Panc1 (cell line): Measurements from ENCODE around the gene WFS1. TPM values are rescaled to one million over a fixed set of nuclear protein-coding genes. Genes with fewer than 3 reads are reported as not detected.

Experiments
- ATAC-seq: fragments of 200-7000 bp; cut with Tn5 transposase; 2 replicates; pipeline ENCODE4 v1.9.1; 2020; ENCODE audit warnings: mild to moderate bottlenecking, moderate library complexity
- BruUV-seq: library from RNA; stranded (reverse); fragments of 400-500 nt; replicated peaks from 2 replicates; lab custom pipeline; 2021; lab: Mats Ljungman, UMichigan
- CTCF ChIA-PET: fragments of 300-600 bp; sonication (Branson Sonifier 250); formaldehyde crosslinking; loops from one replicate; lab custom pipeline; 2022; ENCODE audit warnings: antibody characterized with exemption; lab: Charles Lee
- POLR2A ChIA-PET: fragments of 300-600 bp; sonication (Branson Sonifier 250); formaldehyde crosslinking; loops from one replicate; lab custom pipeline; 2022; ENCODE audit warnings: antibody characterized with exemption; lab: Charles Lee
- DNase-seq: peaks from one replicate; pipeline ENCODE4 v3.0.0-alpha.2; 2010; ENCODE audit warnings: low read depth, low spot score
- H3K27ac ChIP-seq: 2 replicates; pipeline ENCODE4 v1.5.1; 2011; ENCODE audit warnings: mild to moderate bottlenecking, low read length, inconsistent platforms
- H3K27me3 ChIP-seq: fragments of 200-500 bp; sonication (Bioruptor generic); 2 replicates; pipeline ENCODE4 v1.6.0; 2014; ENCODE audit warnings: low read length, inconsistent platforms; ENCODE audit not compliant: control insufficient read depth, insufficient read depth
- H3K36me3 ChIP-seq: fragments of 200-500 bp; sonication (Bioruptor generic); 2 replicates; pipeline ENCODE4 v1.5.1; 2014; ENCODE audit warnings: inconsistent platforms, mild to moderate bottlenecking, low read length, moderate library complexity; ENCODE audit not compliant: control insufficient read depth, insufficient read depth
- H3K4me1 ChIP-seq: 2 replicates; pipeline ENCODE4 v1.5.1; 2011; ENCODE audit warnings: inconsistent platforms, mild to moderate bottlenecking, low read length, moderate library complexity; ENCODE audit not compliant: control insufficient read depth, insufficient read depth
- H3K4me3 ChIP-seq, 2 experiments: 2 replicates each; pipeline ENCODE4 v1.5.1; 2011 to 2012; ENCODE audit warnings: low read depth in 2 of 2, low read length in 2 of 2, mild to moderate bottlenecking in 2 of 2, inconsistent platforms in 1 of 2, moderate library complexity in 1 of 2
- H3K9me3 ChIP-seq: fragments of 200-500 bp; sonication (Bioruptor generic); 2 replicates; pipeline ENCODE4 v1.5.1; 2014; ENCODE audit warnings: low read depth, mild to moderate bottlenecking, inconsistent platforms, low read length, moderate library complexity; ENCODE audit not compliant: control insufficient read depth, insufficient read depth
- POLR2AphosphoS5 ChIP-seq: IDR thresholded peaks from 2 replicates; pipeline ENCODE4 v1.6.1; 2012; ENCODE audit warnings: mild to moderate bottlenecking, low read depth, low read length, moderate library complexity
- SIN3A ChIP-seq: IDR thresholded peaks from 2 replicates; pipeline ENCODE4 v1.6.1; 2012; ENCODE audit warnings: low read depth, mild to moderate bottlenecking, low read length, moderate library complexity, borderline replicate concordance; ENCODE audit not compliant: insufficient read depth
- TCF7L2 ChIP-seq: IDR thresholded peaks from 2 replicates; pipeline ENCODE4 v1.6.1; 2011; ENCODE audit warnings: mild to moderate bottlenecking, low read depth, low read length, inconsistent platforms
- in situ Hi-C: cut with HindIII; loops from 2 replicates; pipeline ENCODE4 v1.10.0; 2016; ENCODE audit warnings: low sequenced_read_pairs, low pct_unique_long_range_greater_than_20kb
- intact Hi-C: fragments of 100-400 bp; cut with micrococcal nuclease; formaldehyde crosslinking; loops from one replicate; pipeline ENCODE4 v1.10.0; 2022; ENCODE audit not compliant: unreplicated experiment
- total RNA-seq: library from RNA; stranded (reverse); gene quantifications from one replicate; pipeline ENCODE4 v1.2.1, GENCODE V29; 2021; ENCODE audit not compliant: unreplicated experiment
- TF ChIP-seq, protein P1 (sequence below), 2 experiments: IDR thresholded peaks; 2 replicates each; pipeline ENCODE4 v1.6.1; 2011 to 2012; ENCODE audit warnings: low read depth in 2 of 2, control low read depth in 1 of 2, low read length in 1 of 2, mild to moderate bottlenecking in 1 of 2, moderate library complexity in 1 of 2; ENCODE audit not compliant: insufficient read depth in 1 of 2
- TF ChIP-seq, protein P2 (sequence below): fragments of 450-650 bp; IDR thresholded peaks from 2 replicates; pipeline ENCODE4 v1.5.1; 2017; ENCODE audit warnings: mild to moderate bottlenecking

WFS1 gene
- total RNA-seq, 1 experiment from 2014 or later = 67.5 TPM

DNA sequence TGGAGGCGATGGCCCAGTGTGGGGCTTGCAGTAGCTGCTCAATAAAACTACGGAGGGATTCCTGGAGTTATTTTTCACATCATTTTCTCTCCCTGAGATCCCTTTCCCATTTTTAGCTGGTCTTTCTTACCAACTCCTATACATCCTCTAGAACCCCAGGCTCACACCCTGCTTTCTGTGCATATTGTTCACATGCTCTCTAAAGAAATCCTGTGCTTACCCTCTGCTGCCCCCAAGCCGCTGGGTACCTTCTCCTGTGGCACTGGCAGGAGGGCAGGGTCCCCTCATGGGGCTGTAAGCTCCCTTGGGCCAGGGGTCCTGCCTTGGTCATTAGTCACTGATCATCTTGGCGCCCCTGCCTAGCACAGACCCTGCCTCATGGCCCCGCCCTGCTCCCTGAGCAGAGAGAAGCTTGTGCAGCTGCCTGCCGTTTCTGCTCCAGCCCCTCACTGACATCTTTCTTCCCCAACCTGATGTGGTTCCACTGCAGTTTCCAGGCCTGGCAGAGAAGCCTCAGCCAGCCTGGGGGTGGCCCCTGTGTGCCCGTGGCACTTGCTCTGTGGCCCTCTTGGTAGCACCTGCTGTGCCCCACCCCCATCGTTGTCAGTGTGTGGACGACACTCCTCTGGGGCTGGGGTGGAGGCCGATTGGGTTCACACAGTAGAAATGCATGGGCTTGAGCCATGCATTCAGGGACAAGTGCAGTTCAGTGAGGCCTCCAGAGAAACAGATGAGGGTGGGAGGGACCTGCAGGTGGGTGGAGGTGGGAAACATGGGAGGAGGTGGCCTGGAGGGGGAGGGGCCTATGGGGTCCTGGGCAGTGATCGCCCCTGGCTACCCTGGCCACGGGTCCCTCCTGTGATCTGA is 69.5 kb downstream of the WFS1 start:
- Histone ChIP-seq H3K36me3 (no peaks in the 10 kb centered on the region), H3K4me1 (peaks cover 23% of the 10 kb centered on the region), H3K4me3 (no peak overlapping the region), H3K27ac (no peak overlapping the region), H3K9me3 (no peaks in the 10 kb centered on the region), H3K27me3 (no peaks in the 10 kb centered on the region)
- intact Hi-C loops = no loop called here
- POLR2A ChIA-PET = no interaction called here
- TF ChIP-seq TCF7L2 (no peak), POLR2AphosphoS5 (no peak), SIN3A (no peak)
- TF ChIP-seq, protein P1, sequence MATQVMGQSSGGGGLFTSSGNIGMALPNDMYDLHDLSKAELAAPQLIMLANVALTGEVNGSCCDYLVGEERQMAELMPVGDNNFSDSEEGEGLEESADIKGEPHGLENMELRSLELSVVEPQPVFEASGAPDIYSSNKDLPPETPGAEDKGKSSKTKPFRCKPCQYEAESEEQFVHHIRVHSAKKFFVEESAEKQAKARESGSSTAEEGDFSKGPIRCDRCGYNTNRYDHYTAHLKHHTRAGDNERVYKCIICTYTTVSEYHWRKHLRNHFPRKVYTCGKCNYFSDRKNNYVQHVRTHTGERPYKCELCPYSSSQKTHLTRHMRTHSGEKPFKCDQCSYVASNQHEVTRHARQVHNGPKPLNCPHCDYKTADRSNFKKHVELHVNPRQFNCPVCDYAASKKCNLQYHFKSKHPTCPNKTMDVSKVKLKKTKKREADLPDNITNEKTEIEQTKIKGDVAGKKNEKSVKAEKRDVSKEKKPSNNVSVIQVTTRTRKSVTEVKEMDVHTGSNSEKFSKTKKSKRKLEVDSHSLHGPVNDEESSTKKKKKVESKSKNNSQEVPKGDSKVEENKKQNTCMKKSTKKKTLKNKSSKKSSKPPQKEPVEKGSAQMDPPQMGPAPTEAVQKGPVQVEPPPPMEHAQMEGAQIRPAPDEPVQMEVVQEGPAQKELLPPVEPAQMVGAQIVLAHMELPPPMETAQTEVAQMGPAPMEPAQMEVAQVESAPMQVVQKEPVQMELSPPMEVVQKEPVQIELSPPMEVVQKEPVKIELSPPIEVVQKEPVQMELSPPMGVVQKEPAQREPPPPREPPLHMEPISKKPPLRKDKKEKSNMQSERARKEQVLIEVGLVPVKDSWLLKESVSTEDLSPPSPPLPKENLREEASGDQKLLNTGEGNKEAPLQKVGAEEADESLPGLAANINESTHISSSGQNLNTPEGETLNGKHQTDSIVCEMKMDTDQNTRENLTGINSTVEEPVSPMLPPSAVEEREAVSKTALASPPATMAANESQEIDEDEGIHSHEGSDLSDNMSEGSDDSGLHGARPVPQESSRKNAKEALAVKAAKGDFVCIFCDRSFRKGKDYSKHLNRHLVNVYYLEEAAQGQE (IDR thresholded peaks at IDR 0.05; ENCODE audit: insufficient read depth in 1 of 2, low read depth in 2 of 2, low read length in 1 of 2) = no peak
- TF ChIP-seq, protein P2, sequence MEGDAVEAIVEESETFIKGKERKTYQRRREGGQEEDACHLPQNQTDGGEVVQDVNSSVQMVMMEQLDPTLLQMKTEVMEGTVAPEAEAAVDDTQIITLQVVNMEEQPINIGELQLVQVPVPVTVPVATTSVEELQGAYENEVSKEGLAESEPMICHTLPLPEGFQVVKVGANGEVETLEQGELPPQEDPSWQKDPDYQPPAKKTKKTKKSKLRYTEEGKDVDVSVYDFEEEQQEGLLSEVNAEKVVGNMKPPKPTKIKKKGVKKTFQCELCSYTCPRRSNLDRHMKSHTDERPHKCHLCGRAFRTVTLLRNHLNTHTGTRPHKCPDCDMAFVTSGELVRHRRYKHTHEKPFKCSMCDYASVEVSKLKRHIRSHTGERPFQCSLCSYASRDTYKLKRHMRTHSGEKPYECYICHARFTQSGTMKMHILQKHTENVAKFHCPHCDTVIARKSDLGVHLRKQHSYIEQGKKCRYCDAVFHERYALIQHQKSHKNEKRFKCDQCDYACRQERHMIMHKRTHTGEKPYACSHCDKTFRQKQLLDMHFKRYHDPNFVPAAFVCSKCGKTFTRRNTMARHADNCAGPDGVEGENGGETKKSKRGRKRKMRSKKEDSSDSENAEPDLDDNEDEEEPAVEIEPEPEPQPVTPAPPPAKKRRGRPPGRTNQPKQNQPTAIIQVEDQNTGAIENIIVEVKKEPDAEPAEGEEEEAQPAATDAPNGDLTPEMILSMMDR = no peak
- CTCF ChIA-PET = no interaction called here
- DNase-seq (no peak), ATAC-seq (no peak)
- in situ Hi-C loops = no loop called here
- no TSS peak for BruUV-seq

DNA sequence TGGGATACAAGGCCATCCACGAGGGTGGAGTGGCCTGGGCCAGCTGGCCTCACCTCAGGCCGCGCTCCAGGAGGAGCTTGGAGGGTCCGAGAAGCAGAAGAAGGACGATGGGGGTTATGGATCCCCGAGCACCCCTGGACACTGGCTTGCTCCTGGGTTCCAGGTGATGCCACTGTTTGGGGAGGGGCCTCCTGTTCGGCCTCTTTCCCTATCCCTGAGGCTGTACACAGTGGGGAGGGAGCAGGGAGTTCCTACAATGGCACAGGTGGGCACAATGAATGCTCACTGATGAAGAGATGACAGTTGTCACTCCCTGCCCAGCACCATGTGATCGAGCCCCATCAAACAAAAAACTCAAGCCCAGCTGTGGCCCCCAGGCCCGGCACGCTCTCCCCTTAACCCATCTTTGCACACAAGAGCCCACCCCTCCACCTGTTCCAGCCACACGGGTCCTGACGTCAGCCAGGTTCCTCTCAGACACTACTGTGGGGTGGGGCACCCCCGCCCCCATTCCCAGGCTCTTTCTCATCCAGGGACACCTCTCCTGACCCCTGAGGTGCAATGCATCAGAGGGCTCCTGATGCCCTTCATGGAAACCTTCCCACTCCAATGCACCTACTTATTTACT is 70.3 kb downstream of the WFS1 start:
- BruUV-seq = no TSS peak
- in situ Hi-C loops = no loop called here

More for the DNA sequence above, 70.3 kb downstream of the WFS1 start:
- no peaks in the 10 kb centered on the region for H3K9me3 ChIP-seq
- DNase-seq = no peak
- ChIA-PET CTCF (no interaction called here), POLR2A (no interaction called here)
- intact Hi-C loops = no loop called here
- no peak for ATAC-seq
- no peaks in the 10 kb centered on the region for H3K27me3 ChIP-seq
- TF ChIP-seq POLR2AphosphoS5 = no peak
- H3K36me3 ChIP-seq = no peaks in the 10 kb centered on the region
- peaks cover 31% of the 10 kb centered on the region for H3K4me1 ChIP-seq
- no peak overlapping the region for H3K4me3 ChIP-seq
- no peak overlapping the region for H3K27ac ChIP-seq
